SH-SY5Y (cell line): Measurements from ENCODE around the gene CTCFL.

Experiments used
- GATA2 ChIP-seq: IDR thresholded peaks from 2 replicates; pipeline ENCODE4 v1.6.1; 2011; ENCODE audit warnings: mild to moderate bottlenecking, low read depth, low read length
- GATA3 ChIP-seq: IDR thresholded peaks from 2 replicates; pipeline ENCODE4 v1.6.1; 2011; ENCODE audit warnings: low read depth, mild to moderate bottlenecking, low read length, moderate library complexity

DNA sequence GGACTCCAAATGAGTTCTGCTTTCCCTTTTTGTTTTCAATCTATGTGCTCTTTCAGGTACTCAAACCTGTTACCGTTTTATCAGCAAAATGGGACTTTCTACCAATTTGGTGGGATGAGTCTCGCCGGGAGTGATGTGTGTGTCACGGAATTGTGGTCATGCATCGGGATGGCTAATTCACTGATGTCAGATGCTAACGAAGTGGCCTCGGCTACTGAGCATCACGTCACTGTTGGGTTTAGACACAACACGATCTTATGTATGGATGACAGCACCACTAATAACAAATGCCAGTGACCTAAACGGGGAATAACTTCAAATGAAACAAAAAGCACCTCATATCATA is 34.3 kb upstream of the CTCFL start:
- no peak for TF ChIP-seq GATA2
- TF ChIP-seq GATA3 = no peak
